ENCODE data around the gene MED26. TPM values are rescaled to one million over a fixed set of nuclear protein-coding genes. Genes with fewer than 3 reads are reported as not detected.
A peak's percentile ranks its signal among the peaks of the same experiment; 100 is the strongest.
"Not testable (repeated sequence)": the region's sequence is repeated elsewhere in the genome, so short reads cannot be mapped to it uniquely, and the experiment has no call there.

Gene MED26
- total RNA-seq, 6 donors from 2014 or later: 12.6 to 26.5 (median 13.8) TPM

DNA sequence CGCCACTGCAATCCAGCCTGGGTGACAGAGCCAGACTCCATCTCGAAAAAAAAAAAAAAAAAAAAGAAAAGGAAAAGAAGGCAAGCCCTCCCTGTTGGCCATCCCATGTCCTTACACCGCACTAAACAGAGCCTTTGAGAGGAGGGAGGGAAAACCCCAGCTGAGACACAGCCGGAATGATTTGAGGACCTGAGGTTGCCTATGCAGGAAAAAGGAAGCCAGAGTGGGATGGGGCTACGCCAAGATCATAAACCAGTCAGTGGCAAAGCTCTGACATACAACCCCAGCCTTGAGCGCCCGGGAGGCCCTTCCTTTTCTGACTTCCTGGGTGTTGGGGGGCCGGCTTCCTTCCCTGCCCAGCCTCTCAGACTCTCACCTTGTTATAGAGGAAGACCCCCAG, 73.2 kb downstream of the MED26 start:
- no peak overlapping the region for H3K4me3 ChIP-seq
- WGBS, 2 donors: 63 to 74% methylated on average over 8 of the region's 8 CpGs
- peaks cover 8 to 62% (median 56%) of the 10 kb centered on the region in 4 donors for H3K36me3 ChIP-seq
- TF ChIP-seq, protein P1, sequence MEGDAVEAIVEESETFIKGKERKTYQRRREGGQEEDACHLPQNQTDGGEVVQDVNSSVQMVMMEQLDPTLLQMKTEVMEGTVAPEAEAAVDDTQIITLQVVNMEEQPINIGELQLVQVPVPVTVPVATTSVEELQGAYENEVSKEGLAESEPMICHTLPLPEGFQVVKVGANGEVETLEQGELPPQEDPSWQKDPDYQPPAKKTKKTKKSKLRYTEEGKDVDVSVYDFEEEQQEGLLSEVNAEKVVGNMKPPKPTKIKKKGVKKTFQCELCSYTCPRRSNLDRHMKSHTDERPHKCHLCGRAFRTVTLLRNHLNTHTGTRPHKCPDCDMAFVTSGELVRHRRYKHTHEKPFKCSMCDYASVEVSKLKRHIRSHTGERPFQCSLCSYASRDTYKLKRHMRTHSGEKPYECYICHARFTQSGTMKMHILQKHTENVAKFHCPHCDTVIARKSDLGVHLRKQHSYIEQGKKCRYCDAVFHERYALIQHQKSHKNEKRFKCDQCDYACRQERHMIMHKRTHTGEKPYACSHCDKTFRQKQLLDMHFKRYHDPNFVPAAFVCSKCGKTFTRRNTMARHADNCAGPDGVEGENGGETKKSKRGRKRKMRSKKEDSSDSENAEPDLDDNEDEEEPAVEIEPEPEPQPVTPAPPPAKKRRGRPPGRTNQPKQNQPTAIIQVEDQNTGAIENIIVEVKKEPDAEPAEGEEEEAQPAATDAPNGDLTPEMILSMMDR (IDR thresholded peaks at IDR 0.05): no peak
- TF ChIP-seq POLR2AphosphoS5 (IDR thresholded peaks at IDR 0.05) (no peak), EP300 (IDR thresholded peaks at IDR 0.05) (no peak), POLR2A (IDR thresholded peaks at IDR 0.05) (no peak)
- ATAC-seq (ENCODE audit: low FRiP score in 2 of 2) (no peak), DNase-seq (no peak)
- H3K27me3 ChIP-seq: no peaks in the 10 kb centered on the region
- no peak overlapping the region for H3K27ac ChIP-seq
- no peaks in the 10 kb centered on the region for H3K4me1 ChIP-seq
- H3K9me3 ChIP-seq: no peaks in the 10 kb centered on the region

DNA sequence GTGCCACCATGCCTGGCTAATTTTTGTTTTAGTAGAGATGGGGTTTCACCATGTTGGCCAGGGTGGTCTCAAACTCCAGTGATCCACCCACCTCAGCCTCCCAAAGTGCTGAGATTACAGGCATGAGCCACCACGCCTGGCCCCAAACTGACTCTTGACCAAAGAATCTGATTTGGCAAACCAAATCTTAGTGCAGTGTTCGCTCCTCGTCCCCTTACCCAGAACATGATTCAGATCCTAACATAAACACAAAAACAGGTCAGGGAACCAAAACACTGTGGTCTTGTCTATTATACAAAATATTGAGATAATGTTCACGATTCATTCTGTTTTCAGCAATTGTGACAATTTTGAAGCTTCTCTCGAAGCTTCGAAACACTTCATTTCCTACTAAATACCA, 76.1 kb downstream of the MED26 start:
- 98 to 99% methylated on average over 6 of the region's 6 CpGs for WGBS, 2 donors
- not testable (repeated sequence) for ATAC-seq (ENCODE audit: low FRiP score in 2 of 2)

DNA sequence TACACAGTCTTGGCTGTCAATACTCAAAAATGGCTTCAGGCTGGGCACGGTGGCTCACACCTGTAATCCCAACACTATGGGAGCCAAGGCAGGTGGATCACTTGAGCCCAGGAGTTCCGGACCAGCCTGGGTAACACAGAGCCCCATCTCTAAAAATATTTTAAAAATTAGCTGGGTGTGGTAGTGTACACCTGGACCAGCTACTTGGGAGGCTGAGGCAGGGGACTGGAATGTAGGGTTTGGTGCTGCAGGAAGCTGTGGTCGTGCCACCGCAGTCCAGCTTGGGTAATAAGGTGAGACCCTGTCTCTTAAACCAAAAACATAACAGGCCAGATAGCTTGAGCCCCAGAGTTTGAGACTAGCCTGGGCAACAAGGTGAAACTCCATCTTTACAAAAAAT, 79.0 kb downstream of the MED26 start:
- Histone ChIP-seq H3K36me3 (peaks cover 2 to 25% (median 23%) of the 10 kb centered on the region in 4 donors), H3K9me3 (no peaks in the 10 kb centered on the region), H3K27ac (no peak overlapping the region), H3K4me1 (peaks cover 0 to 17% (median 2%) of the 10 kb centered on the region in 4 donors), H3K27me3 (no peaks in the 10 kb centered on the region), H3K4me3 (no peak overlapping the region)
- ATAC-seq (ENCODE audit: low FRiP score in 2 of 2) (no peak), DNase-seq (no peak)
- TF ChIP-seq POLR2AphosphoS5 (IDR thresholded peaks at IDR 0.05): no peak
- TF ChIP-seq, protein P1 (IDR thresholded peaks at IDR 0.05): no peak
- TF ChIP-seq EP300 (IDR thresholded peaks at IDR 0.05): no peak
- TF ChIP-seq POLR2A (IDR thresholded peaks at IDR 0.05): no peak
- 81 to 100% methylated on average over 4 of the region's 4 CpGs for WGBS, 2 donors

More for the DNA sequence above, 76.1 kb downstream of the MED26 start:
- not testable (repeated sequence) for DNase-seq, H3K4me1 ChIP-seq, H3K9me3 ChIP-seq, H3K27me3 ChIP-seq, H3K27ac ChIP-seq, H3K4me3 ChIP-seq
- peaks cover 4 to 52% (median 47%) of the 10 kb centered on the region in 4 donors for H3K36me3 ChIP-seq

DNA sequence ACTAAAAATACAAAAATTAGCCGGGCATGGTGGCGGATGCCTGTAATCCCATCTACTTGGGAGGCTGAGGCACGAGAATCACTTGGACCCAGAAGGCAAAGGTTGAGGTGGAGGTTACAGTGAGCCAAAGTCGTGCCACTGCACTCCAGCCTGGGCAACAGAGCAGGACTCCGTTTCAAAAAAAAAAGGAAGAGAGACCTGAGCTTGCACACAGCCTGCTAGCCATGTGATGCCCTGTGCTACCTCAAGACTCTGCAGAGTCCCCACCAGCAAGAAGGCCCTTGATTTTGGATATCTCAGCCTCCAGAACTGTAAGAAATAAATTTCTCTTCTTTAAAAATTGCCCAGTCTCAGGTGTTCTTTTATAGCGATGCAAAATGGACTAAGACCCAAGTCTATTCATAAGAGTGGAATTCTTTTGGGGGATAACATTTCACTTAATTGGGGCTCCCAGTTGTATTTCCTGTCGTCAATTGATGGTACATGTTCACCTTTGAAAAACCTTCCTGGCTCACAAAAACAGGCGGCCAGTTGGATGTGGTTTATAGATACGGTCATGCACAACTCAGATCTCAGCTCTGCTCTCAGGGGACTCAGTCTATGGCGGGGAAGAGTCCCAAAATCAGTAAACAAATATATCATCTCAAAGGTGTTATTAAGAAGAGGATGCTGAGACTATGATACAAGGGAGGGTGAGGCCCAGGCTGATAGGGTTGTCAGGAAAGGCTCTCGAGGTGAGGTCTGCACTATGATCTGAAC, 83.4 kb downstream of the MED26 start:
- 88 to 89% methylated on average over 11 of the region's 11 CpGs for whole genome bisulfite sequencing, 2 donors
- peaks cover 26 to 51% (median 31%) of the 10 kb centered on the region in 4 donors for H3K4me1 ChIP-seq
- no peak overlapping the region for H3K27ac ChIP-seq
- no peaks in the 10 kb centered on the region for H3K9me3 ChIP-seq
- ATAC-seq (ENCODE audit: low FRiP score in 2 of 2) (no peak), DNase-seq (no peak)
- no peaks in the 10 kb centered on the region for H3K27me3 ChIP-seq
- H3K36me3 ChIP-seq: peaks cover 0 to 10% (median 4%) of the 10 kb centered on the region in 4 donors
- TF ChIP-seq, protein P1 (IDR thresholded peaks at IDR 0.05): no peak
- no peak overlapping the region for H3K4me3 ChIP-seq

DNA sequence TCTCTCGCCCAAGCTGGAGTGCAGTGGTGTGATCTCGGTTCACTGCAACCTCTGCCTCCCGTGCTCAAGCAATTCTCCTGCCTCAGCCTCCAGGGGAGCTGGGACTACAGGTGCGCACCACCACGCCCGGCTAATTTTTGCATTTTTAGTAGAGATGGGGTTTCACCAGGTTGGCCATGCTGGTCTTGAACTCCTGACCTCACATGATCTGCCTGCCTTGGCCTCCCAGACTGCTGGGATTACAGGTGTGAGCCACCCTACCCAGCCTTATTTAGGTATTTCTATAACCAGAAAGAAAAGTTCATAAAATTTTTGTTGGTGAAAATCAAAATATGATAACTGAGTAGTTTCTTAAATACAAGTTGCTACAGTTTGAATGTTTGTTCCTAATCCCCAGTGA, 84.3 kb downstream of the MED26 start:
- Histone ChIP-seq H3K4me1 (peaks cover 28 to 59% (median 34%) of the 10 kb centered on the region in 4 donors), H3K36me3 (peaks cover 0 to 15% (median 6%) of the 10 kb centered on the region in 4 donors), H3K4me3 (peak overlapping the region in 1 of 4 donors; percentile 89)
- ATAC-seq (ENCODE audit: low FRiP score in 2 of 2); DNase-seq; H3K27ac ChIP-seq; H3K27me3 ChIP-seq; H3K9me3 ChIP-seq: not testable (repeated sequence)
- WGBS, 2 donors: 80 to 88% methylated on average over 6 of the region's 6 CpGs
